Measurements from ENCODE around the gene CCDC88B.
A peak's percentile ranks its signal among the peaks of the same experiment; 100 is the strongest.

CCDC88B gene

GRCh38 chr11:64342869-64343745 lies 3.1 kb downstream of the CCDC88B start:
- no peak for TF ChIP-seq Cebpa-rat (IDR thresholded peaks at IDR 0.05)
- no peak overlapping the region for H3K9ac ChIP-seq
- peak overlapping the region; percentile 95 for H3K4me2 ChIP-seq
- no peaks in the 10 kb centered on the region for H4K20me1 ChIP-seq
- peaks cover 82% of the 10 kb centered on the region for H3K4me1 ChIP-seq
- no peaks in the 10 kb centered on the region for H3K9me3 ChIP-seq
- 0 out of 2 replicates have a peak overlapping the region, but pooled peaks have one; percentile 49 for H3K27ac ChIP-seq
- no peaks in the 10 kb centered on the region for H3K27me3 ChIP-seq
- no peak overlapping the region for H3K4me3 ChIP-seq
- H3K36me3 ChIP-seq = peaks cover 26% of the 10 kb centered on the region; the same call in 1 of the 2 replicates

GRCh38 chr11:64343767-64344559 lies 4.0 kb downstream of the CCDC88B start:
- Histone ChIP-seq H3K4me3 (no peak overlapping the region), H3K4me1 (peaks cover 83% of the 10 kb centered on the region), H3K9ac (no peak overlapping the region), H3K27ac (peak overlapping the region; percentile 49), H3K4me2 (peak overlapping the region; percentile 36), H4K20me1 (no peaks in the 10 kb centered on the region), H3K9me3 (no peaks in the 10 kb centered on the region), H3K27me3 (no peaks in the 10 kb centered on the region), H3K36me3 (peaks cover 26% of the 10 kb centered on the region; the same call in 1 of the 2 replicates)
- no peak for TF ChIP-seq Cebpa-rat (IDR thresholded peaks at IDR 0.05)

- H3K4me2 ChIP-seq = peak overlapping the region; percentile 4; the same call in 1 of the 2 replicates
- H3K9me3 ChIP-seq = no peaks in the 10 kb centered on the region
- no peak for TF ChIP-seq Cebpa-rat (IDR thresholded peaks at IDR 0.05)
- H3K4me1 ChIP-seq = peaks cover 83% of the 10 kb centered on the region
- H3K36me3 ChIP-seq = peaks cover 26% of the 10 kb centered on the region; the same call in 1 of the 2 replicates
- no peaks in the 10 kb centered on the region for H3K27me3 ChIP-seq
- H4K20me1 ChIP-seq = no peaks in the 10 kb centered on the region
- H3K4me3 ChIP-seq = no peak overlapping the region
- H3K9ac ChIP-seq = no peak overlapping the region
- peak overlapping the region; percentile 49; the same call in 1 of the 2 replicates for H3K27ac ChIP-seq
Measured at GRCh38 chr11:64344787-64345186, 4.8 kb downstream of the CCDC88B start.

GRCh38 chr11:64347193-64347867 lies 7.3 kb downstream of the CCDC88B start:
- Histone ChIP-seq H4K20me1 (peaks cover 15% of the 10 kb centered on the region; the same call in 1 of the 2 replicates), H3K36me3 (peaks cover 26% of the 10 kb centered on the region; the same call in 1 of the 2 replicates), H3K27me3 (no peaks in the 10 kb centered on the region), H3K27ac (no peak overlapping the region), H3K4me3 (no peak overlapping the region), H3K4me2 (no peak overlapping the region), H3K4me1 (peaks cover 83% of the 10 kb centered on the region), H3K9me3 (no peaks in the 10 kb centered on the region), H3K9ac (no peak overlapping the region)
- TF ChIP-seq Cebpa-rat (IDR thresholded peaks at IDR 0.05) = no peak

- Histone ChIP-seq H3K4me2 (peak overlapping the region; percentile 98), H3K9me3 (no peaks in the 10 kb centered on the region), H3K4me1 (peaks cover 86% of the 10 kb centered on the region), H3K36me3 (peaks cover 22% of the 10 kb centered on the region; the same call in 1 of the 2 replicates), H3K9ac (peak overlapping the region; percentile 6; the same call in 1 of the 2 replicates), H3K4me3 (no peak overlapping the region), H3K27ac (no peak overlapping the region), H4K20me1 (peaks cover 22% of the 10 kb centered on the region; the same call in 1 of the 2 replicates), H3K27me3 (no peaks in the 10 kb centered on the region)
- no peak for TF ChIP-seq Cebpa-rat (IDR thresholded peaks at IDR 0.05)
Measured at GRCh38 chr11:64348383-64349024, 8.5 kb downstream of the CCDC88B start.

- H3K4me3 ChIP-seq = no peak overlapping the region
- peaks cover 22% of the 10 kb centered on the region; the same call in 1 of the 2 replicates for H4K20me1 ChIP-seq
- TF ChIP-seq Cebpa-rat (IDR thresholded peaks at IDR 0.05) = no peak
- H3K36me3 ChIP-seq = peaks cover 18% of the 10 kb centered on the region; the same call in 1 of the 2 replicates
- no peaks in the 10 kb centered on the region for H3K27me3 ChIP-seq
- H3K9ac ChIP-seq = peak overlapping the region; percentile 6; the same call in 1 of the 2 replicates
- no peak overlapping the region for H3K27ac ChIP-seq
- H3K4me2 ChIP-seq = peak overlapping the region; percentile 98
- H3K4me1 ChIP-seq = peaks cover 89% of the 10 kb centered on the region
- H3K9me3 ChIP-seq = no peaks in the 10 kb centered on the region
Measured at GRCh38 chr11:64349025-64349387, 9.0 kb downstream of the CCDC88B start.

GRCh38 chr11:64349404-64349803 lies 9.4 kb downstream of the CCDC88B start:
- Histone ChIP-seq H4K20me1 (peaks cover 22% of the 10 kb centered on the region; the same call in 1 of the 2 replicates), H3K9ac (no peak overlapping the region), H3K4me3 (no peak overlapping the region), H3K27ac (no peak overlapping the region), H3K36me3 (peaks cover 14% of the 10 kb centered on the region; the same call in 1 of the 2 replicates), H3K27me3 (no peaks in the 10 kb centered on the region), H3K9me3 (no peaks in the 10 kb centered on the region), H3K4me2 (peak overlapping the region; percentile 98), H3K4me1 (peaks cover 89% of the 10 kb centered on the region)
- no peak for TF ChIP-seq Cebpa-rat (IDR thresholded peaks at IDR 0.05)

- Histone ChIP-seq H3K4me3 (peak overlapping the region; percentile 53), H3K27me3 (no peaks in the 10 kb centered on the region), H4K20me1 (peaks cover 22% of the 10 kb centered on the region; the same call in 1 of the 2 replicates), H3K27ac (peak overlapping the region; percentile 83), H3K4me1 (peaks cover 93% of the 10 kb centered on the region), H3K36me3 (no peaks in the 10 kb centered on the region), H3K4me2 (peak overlapping the region; percentile 98), H3K9ac (peak overlapping the region; percentile 66; the same call in 1 of the 2 replicates), H3K9me3 (no peaks in the 10 kb centered on the region)
- no peak for TF ChIP-seq Cebpa-rat (IDR thresholded peaks at IDR 0.05)
Measured at GRCh38 chr11:64351136-64351631, 11.2 kb downstream of the CCDC88B start.

All from BLaER1 (cell line).